GM19035 (cell line): ENCODE results near the gene SCGB1A1.

ENCODE experiments used
- ATAC-seq: cut with Tn5 transposase; IDR thresholded peaks from one replicate; pipeline ENCODE4 v1.9.1; 2021; ENCODE audit not compliant: unreplicated experiment

The SCGB1A1 gene

DNA sequence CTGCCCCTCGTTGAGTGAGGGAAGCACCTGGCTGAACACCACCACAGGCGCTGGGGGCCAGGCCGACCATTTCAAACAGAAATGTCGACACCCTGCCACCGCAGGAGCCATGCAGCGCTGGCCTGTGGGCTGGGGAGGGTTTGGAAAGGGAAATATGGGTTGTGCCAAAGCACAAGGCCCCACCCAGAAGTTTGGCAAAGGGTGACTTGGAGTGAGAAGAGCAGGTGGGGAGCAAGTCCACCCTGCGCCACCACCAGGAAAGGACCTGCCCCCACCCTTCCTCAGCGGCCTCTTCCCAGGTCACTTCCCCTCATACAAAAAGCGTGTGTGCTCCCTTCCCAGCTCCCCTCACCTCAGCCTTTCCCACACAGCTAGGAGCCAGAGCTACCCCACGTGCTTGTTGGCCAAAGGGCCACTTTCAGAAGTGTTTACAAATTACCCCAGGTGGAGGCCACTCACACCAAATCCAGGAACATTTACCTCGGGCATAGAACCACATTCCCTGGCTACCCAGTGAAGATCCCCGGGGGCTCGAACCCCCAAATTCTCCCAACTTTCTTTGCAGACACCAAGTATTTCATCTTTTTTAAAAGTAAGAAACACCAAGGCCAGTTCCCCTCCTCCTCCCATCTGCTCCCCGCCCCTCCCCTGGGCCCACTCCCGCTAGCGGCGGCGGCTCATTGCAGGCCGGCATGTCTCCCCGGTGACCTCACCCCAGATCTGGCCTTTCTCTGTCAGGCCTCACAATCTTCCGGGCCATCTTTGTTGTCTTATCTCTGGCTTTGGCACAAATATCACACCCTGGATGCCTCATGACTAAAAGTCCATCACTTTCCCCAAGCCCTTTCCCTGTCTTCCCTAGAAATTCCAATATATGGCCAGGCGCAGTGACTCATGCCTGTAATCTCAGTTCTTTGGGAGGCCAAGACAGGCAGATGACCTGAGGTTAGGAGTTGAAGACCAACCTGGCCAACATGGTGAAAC lies 20.5 kb upstream of the SCGB1A1 start:
- no peak for ATAC-seq

DNA sequence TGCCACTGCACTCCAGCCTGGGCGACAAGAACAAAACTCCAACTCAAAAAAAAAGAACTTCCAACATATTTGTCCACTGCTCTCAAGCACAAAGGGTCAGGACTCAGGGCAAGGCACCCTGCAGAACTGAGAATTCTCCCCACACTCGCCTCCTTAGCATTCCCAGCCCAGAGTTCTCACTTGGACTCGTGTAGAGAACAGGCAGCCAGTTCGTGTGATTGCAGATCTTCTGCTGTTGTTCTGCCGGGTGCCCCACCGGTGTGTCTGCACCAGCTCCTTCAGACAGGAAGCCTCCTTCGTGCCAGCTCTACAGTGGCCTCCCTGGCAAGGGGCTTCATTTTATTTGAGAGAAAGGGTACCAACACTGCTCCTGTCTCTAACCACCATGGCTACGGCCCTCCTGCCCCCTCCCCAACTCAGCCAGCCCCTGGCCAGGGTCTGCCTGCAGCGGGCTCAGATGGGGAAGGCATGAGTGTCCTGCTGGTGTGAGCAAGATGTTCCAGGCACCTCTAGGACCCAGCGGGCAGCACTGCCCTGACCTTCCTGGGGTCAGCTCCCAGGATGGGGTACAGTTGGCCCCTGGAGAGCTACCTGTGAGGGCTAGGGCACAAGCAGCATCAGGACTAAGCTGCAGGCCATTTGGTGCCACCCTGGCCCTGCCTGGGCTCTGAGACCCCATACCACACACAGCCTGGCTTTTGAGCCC lies 19.5 kb upstream of the SCGB1A1 start:
- ATAC-seq = no peak

GRCh38 chr11:62399878-62400266 lies 19.0 kb upstream of the SCGB1A1 start:
- ATAC-seq = no peak

DNA sequence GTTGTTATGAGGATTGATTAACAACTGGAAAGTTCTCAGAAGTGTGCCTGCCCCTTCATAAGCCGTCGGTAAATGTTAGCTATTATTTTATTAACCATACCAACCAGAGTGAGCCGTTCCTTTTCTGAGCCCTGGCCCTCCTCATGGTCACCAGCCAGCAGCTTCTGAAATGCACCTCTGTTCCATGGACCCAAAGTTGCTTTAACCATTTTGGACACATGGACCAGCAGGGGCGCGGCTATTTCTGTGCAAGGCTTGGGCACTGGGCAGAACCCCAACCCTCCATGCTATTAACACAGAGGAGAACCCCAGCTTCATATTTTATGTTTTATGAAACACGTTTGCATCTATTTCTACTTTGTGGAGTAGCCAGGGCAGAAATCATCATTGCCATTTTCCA lies 18.6 kb upstream of the SCGB1A1 start:
- ATAC-seq = no peak

DNA sequence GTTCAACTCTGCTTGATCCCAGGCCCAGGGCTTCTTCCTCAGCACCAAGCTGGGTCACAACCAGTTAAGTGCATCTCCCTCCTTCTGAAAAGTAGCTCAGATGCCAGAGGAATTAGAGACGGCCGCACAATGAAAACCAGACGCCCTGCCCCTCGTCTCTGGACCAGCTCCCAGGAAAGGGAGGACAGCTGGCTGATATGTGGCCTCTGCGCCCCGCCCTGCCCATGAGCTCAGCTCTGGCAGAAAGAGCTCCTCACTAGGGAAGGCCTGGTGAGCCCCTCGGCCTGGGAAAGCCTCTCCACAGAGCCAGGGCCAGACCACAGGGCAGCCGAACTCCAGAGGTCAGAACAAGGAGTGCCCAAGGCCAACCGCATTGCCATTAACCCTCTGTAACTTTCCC lies 18.1 kb upstream of the SCGB1A1 start:
- no peak for ATAC-seq

- no peak for ATAC-seq
These were observed 17.5 kb upstream of the SCGB1A1 start for GRCh38 chr11:62401356-62401755.

DNA sequence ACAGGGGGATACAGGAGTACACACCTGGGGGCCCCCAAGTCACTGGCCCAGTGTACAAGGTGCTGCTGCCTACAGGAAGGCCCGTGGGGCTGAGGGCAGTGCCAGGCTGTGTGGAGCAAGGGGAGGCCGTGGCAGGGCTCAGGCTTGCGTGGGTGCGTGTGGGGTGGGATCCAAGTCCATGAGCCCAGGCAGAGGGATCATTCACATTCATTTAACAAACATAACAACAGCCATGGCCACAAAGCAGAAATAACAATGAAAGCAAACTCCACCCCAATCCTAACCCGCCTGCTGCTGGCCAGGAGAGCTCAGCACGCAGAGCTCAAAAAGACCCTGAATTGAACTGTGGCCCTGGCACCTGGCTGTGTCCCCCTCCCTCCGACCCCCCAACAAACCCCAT lies 17.0 kb upstream of the SCGB1A1 start:
- ATAC-seq = no peak

DNA sequence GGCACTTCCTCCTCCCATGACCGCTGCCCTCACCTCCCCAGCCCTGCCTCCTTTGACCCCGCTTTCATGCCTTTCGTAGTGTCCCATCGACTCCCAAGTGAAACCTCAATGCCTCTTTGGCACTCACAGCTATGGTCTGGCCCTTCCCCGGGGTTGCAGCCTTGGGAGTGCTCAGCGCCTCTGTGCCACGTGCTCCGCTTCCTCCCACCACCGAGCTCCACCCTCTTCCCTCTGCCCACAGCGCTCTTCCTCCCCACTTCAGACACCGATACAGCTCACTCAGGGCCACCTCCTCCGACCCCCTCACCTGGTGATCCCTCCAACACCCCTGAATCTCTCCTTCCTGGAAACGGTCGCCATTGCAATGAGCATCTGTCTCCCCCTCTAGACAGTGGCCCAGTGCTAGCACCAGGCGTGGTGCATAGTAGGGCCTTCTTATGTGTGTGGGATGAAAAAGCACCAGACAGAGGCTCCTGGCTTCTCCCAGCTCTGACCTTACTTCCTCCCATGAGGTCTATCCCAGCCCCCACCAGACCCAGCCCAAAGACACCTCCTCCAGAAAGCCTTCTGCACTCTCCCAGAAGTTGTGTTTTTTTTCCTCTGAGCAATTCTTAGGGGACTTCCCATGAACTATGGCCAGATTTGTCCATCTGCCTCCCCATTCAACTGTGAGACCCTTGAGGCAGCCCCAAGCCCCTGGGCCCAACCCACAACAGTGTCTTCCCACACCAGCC lies 16.4 kb upstream of the SCGB1A1 start:
- no peak for ATAC-seq

DNA sequence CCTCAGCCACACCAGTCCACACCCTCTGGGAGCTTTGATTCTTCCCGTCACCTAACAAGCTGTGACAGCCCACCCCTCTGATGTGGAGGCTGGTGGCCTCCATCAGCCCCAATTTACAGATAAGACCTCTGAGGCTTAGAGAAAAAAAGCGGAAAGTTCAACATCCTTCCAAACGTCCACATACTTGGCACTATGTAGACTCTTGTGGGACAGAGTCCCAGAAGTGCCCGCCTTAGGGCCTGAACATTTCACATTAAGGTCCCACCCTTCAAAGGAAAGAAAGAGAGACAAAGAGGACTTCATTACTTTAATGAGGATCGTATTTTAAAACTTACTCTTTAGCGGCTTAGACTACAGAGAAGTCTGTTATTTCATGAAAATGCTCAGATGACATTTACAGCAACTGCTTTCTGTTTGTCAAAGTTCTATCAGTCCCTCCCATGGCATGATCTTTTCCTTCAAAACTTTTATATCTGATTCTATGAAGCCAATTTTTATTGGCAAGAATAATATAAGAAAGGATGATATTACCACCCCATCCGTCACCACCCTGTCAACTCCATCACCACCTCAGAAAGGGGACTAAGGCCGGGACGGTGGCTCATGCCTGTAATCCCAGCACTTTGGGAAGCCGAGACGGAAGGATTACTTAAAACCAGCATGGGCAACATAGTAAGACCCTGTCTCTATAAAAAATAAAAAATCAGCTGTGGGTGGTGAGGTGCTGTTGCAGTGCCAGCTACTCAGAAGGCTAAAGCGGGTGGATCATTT lies 15.7 kb upstream of the SCGB1A1 start:
- ATAC-seq = no peak

DNA sequence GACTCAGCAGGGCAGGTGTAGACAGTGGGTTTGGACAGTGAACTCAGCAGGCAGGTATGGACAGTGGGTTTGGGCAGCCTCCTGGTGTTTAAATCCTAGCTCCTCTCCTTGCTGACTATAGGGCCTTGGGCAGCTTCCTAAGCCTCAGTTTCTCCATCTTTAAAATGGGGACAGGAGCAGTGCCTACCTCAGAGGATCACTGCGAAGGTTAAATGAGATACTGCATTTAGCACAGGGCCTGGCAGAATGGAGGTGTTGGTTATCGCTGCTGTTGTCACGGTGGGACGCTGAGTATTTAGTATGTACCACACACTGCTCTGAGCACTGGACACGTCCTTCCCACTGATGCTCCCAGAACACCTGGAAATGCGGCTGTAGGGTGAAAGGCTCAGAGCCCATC lies 14.4 kb upstream of the SCGB1A1 start:
- no peak for ATAC-seq

- ATAC-seq = no peak
These were observed 13.9 kb upstream of the SCGB1A1 start for GRCh38 chr11:62404901-62405300.

GRCh38 chr11:62406034-62406433 lies 12.8 kb upstream of the SCGB1A1 start:
- no peak for ATAC-seq

- ATAC-seq = no peak
These were observed 9.0 kb upstream of the SCGB1A1 start for GRCh38 chr11:62409831-62410230.

GRCh38 chr11:62410972-62411371 lies 7.9 kb upstream of the SCGB1A1 start:
- no peak for ATAC-seq

- ATAC-seq = no peak
These were observed 7.3 kb upstream of the SCGB1A1 start for GRCh38 chr11:62411524-62411923.

GRCh38 chr11:62413060-62413696 lies 5.7 kb upstream of the SCGB1A1 start:
- no peak for ATAC-seq

DNA sequence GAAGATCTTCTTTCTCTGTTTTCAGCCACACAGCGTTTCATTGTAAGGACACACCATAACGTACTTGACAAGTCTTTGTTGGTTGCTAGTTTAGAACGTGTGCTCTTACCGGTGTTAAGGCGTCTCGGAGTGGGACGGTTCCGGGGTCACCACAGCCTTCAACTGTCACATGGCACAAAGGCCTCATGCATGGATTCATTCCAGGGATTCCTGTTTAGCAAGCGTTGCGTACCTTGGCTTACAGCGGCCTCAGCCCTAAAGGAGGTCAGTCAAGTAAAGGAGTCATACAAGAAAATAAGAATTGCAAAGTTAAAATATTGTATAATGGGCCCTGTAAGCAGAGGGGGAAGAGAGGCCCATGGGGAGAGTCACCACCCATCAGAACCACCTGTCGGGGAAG lies 2.2 kb upstream of the SCGB1A1 start:
- ATAC-seq = no peak

GRCh38 chr11:62418136-62418535 lies 697 bp upstream of the SCGB1A1 start:
- ATAC-seq = no peak

DNA sequence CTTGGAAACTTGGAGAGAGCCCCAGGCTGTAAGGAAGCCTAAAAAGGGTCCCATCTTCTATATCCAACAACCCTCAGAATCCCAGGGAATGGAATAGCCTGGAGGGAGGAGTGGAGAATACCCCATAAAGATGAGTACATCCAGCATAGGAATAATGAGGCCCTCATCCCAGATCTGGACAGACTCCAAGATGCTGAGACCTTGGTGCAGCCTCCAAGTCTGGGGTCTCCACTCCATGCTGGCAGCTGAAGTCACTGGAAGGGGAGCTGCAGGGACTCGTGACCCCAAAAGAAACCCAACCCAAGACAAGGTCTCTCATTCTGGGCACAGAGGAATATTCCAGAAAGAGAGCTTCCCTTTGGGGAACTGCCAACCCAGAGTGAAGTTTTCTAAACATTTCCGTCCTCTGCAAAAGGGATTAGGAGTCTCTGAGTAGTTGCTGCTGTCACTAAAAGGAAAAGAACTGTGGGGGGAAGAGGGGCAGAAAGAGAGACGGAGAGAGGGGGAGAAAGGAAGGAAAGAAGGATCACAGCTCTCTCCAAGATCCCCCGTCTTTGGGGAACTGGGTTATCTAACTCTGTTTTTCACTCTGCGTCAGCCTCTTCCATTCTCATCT lies 589 bp downstream of the SCGB1A1 start:
- ATAC-seq = no peak

GRCh38 chr11:62419943-62420342 lies 1.1 kb downstream of the SCGB1A1 start:
- no peak for ATAC-seq
